GM21619 (cell line): ENCODE results near the gene RAPGEF1.
"Not testable (repeated sequence)": the region's sequence is repeated elsewhere in the genome, so short reads cannot be mapped to it uniquely, and the experiment has no call there.

Experiments
- ATAC-seq: cut with Tn5 transposase; IDR thresholded peaks from one replicate; pipeline ENCODE4 v1.9.1; 2021; ENCODE audit not compliant: unreplicated experiment

RAPGEF1 gene

DNA sequence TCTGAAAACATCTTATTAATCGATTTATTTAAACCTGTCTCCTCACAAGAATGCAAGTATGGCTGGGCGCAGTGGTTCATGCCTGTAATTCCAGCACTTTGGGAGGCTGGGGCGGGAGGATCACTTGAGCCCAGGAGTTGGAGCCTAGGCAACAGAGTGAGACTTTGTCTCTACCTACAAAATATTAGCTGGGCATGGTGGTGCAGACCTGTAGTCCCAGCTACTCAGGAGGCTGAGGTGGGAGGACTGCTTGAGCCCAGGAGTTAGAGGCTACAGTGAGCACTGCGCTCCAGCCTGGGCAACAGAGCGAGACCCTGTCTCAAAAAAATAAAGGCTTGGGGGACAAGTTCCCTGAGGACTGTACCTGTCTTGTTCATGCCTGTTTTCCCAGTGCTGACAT is 85.5 kb downstream of the RAPGEF1 start:
- ATAC-seq = not testable (repeated sequence)

DNA sequence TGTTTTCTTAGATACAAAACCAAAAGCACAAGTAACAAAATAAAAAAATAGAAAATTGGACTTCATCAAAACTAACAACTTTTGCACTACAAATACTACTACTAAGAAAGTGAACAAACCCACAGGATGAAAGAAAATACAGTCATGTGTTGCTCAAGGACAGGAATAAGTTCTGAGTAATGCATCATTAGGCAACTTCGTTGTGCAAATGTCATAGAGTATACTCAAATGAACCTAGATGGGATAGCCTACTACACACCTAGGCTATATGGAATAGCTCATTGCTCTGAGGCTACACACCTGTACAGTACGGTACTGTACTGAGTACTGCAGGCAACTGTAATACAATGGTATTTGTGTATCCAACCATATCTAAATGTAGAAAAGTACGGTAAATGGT is 88.3 kb downstream of the RAPGEF1 start:
- ATAC-seq = no peak

GRCh38 chr9:131651160-131651559 is 88.7 kb downstream of the RAPGEF1 start:
- ATAC-seq = no peak

DNA sequence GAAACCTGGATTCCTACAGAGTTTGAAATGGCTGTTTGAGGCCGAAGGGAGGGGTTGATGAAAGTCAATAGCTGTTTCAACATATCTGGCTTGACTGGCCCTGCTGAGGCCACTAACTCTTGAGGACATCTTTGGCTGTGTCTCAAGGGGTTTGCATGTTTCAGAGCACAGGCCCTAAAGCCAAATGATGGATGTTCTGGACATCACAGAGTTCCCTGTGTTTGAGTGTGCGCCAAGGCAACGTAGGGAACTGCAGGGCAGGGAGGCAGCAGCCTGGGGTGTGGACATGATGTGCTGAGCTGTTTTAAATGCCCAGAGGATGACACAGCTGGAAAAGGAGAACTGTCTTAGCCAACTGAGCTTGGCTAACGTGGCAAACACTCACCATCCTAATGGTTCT is 89.6 kb downstream of the RAPGEF1 start:
- ATAC-seq = no peak

DNA sequence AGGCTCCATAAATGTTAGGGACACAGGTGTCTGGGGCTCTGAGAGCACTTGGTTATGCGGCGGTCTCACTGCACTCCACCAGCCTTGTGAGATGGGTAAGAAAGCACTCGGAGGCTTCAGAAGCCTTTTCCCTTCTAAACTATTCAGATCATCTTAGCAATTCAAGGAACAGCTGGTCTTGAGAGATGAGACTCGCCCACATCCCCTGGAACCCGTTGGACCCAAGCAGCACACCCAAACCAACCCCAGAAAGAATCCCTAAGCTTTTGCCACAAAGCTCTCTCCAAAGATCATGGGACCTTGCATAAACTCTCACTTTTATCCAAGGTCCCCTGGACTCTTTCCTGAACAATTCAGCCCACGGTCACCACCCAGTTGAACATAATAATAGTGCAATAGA is 90.2 kb downstream of the RAPGEF1 start:
- ATAC-seq = no peak

DNA sequence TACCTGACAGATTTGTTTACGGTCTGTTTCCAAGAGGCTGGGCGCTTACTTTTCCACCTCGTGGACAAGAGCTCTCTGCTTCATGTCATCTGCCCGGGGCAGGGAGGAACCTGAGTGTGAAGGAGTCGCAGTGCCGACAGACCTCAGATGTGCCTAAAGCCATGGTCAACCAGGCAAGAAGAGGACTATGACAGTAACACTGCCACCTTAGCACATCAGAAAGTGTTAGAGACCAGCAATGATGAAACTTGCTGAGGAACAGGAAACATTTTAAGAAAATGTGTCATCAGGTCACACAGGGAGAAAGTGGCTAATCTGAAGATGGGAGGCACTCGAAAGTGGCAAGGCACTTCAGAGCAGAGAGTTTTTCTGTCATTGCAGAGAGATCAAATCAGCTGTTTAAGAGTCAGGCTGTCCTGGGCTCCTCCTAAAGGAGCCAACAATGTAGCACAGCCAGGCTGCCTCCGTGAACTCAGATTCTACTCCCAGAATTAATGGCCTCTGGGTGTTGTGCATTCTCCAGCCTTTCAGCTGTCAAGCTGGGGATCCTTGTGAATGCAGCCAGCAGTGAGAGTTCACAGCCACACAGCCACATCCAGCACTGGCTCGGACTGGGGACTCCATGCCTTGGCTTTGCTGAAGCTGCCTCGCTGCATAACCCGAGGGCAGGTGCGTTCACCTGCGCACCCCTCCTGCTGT is 94.6 kb downstream of the RAPGEF1 start:
- no peak for ATAC-seq

DNA sequence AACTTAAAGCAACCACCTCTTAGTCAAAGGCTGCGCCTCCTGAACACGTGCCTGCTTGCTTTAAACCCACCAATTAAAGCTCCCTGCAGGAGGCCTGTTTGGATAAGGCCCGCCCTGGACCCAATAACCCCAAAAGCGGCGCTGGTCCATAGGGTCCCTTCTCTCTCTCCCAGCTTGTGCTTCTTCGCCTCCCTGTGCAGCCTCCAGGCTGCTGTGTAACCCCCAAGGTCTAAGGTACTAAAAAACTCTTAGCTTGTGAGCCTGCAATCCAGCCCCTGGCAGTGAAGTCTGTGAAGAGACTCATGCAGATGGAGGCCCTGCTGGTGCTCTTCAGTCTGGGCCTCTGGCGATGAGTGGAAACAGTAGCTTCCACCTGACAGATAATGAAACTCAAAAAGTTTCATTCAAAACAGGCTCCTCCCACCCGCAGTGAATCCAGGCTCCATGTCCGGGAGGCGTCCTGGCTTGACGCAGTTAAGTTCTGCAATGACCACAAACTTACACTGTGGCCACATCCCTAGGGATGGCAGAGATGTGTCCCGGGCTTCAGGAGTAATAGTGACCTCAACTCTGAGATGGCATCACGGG is 97.3 kb downstream of the RAPGEF1 start:
- peak; percentile 56 for ATAC-seq

DNA sequence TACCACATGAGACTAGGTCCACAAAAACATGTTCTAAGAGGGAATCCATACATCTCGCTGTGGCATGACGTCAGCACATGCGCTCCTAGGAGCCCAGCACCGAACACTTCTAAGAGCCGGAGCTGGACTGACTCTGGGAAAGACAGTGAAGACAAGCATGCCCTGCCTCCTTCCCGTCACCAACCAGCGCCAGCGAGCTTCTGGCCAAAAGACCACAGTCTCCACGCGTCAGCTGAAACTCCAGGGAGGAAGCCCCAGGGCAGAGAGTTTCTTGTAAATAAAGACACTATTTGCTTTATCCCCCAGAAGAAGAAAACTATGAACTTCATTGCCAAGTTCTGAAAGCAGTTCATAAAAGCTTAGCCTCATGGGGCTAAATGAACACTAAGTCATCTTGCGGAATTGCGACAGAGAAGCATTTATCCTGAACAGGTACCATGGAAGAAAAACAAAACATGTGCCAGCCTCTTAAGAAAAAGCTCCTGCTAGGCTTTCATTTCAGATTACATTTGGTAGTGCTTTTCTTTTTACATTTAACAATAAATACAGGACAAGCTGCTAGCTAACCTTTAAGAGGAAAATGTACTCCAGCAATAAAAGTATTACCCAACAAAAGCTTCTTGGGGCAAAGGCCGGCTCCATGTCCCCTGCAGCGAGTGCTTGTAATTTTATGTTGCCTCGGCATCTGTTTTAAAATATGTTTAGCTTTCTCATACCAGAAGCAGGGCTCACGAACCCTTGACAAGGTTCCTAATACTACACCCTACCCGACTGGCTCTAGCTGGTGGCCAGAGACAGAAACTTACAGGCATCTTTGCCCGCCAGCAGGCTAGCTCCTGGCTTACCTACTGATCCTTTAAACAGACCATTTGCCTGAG is 98.0 kb downstream of the RAPGEF1 start:
- ATAC-seq = no peak

- no peak for ATAC-seq
Measured at GRCh38 chr9:131640438-131641137, 99.3 kb downstream of the RAPGEF1 start.

DNA sequence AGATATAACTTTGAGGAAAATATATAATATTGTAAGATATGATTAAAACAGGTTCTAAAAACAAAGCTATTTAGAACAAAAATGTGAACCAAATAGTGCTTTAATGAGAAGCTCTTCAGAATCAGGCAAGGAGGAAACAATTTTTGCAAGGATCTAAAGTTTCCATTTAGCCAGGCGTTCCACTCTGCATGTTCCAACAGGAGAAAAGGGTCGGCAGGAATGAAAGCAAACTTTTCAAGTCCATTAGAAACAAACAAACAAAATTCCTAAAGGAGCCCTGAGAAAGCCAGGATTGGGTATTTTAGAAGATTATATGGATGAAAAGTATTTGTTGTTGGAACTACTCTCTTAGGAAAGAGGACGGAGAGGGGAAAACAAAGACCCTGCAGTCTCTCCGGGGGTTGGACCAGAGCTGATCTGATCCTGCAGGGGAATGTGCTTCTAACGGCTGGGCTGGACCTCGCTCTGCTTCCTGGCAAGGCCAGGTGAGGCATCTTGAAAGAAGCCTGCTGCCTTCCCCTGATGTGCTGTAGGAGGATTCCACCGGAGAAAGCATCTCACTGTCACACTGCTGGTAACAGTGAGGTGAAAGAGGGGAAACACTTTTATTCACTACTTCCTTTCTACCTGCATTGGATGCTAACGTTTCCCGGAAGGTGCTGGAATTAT is 100.0 kb downstream of the RAPGEF1 start:
- ATAC-seq = no peak

DNA sequence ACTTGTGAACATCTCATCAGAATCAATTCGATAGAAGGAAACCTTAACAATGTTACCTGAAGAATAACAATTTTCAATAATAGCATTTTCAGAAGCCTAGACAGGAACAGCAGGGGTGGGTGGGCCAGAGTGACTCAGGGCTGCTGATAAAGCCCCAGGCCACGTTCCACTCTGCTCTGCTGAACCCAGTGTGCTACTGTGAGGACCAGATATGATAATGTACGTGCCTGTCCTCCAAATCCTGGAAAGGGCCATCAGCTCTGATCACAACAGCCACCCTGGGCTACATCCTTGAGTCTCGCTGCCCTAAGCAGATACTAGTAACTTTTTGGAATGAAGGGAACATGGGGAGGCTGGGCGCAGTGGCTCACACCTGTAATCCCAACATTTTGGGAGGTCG is 103.3 kb downstream of the RAPGEF1 start:
- no peak for ATAC-seq

GRCh38 chr9:131635892-131636291 is 104.0 kb downstream of the RAPGEF1 start:
- ATAC-seq = no peak

DNA sequence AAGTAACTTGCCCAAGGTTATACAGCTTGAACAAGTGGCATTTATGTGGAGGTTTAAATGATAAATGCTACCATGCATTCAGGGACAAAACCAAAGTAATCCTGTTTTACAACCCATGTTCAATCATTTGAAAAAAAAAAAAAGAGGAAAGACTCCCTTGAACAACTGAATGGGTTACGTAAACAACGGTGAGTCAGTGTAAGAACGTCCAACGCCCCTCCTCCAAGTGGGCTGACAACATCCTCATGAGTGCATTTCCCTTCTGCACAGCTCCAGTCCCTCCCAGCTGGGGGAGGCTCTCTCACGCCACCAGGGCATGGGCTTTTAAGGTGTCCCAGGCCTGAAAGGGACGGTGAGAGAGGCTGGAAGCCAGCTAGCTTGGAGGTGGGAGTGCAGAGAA is 104.6 kb downstream of the RAPGEF1 start:
- peak; percentile 51 for ATAC-seq

GRCh38 chr9:131633491-131634031 is 106.3 kb downstream of the RAPGEF1 start:
- no peak for ATAC-seq

DNA sequence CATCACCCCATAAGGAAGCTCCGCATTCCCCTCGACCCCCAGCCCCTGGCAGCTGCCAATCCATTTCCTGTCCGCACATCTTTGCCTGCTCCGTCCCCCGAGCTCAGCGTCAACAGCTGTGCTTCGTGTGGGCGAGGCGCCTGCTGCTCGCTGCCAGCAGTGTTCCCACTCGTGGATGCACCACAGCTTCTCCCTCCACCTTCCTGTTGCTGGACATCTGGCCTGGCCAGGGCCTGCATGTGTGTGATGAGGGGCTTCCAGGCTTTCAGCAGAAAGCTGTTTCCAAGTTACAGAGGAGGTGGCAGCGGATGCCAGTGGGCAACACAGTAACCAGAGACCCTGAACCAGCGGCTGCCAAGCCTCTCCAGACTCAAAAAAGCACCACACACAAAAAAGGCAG is 108.6 kb downstream of the RAPGEF1 start:
- ATAC-seq = no peak

DNA sequence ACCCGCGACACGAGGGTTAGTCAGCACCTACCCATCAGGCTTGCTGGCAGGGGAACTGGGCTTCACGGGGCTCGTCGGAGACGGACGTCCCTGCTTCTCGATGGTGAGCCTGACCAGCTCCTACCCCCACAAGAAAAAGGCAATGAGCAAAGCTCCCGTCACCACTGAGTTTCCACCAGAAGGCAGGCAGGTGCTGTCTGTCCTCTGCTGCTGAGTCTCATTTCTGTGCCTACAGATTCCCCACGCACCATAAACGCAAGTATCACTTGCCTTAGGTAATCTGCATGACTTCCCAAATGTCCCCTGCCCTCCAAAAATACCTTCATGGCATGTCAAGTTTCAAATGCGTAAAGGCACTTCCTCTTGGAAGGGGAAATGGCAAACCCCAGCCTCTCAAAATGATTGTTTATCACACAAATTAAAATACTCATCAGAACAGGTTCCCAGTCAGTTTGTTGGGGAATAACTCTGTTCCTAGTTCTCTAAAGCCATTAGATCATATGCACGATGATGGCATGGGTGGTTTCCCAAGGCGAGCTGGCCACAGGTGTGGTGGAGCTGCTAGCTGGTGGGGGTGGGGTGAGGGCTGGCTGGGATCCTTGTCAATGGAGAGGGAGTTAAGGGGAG is 109.6 kb downstream of the RAPGEF1 start:
- ATAC-seq = peak; percentile 39

GRCh38 chr9:131629825-131630204 is 110.1 kb downstream of the RAPGEF1 start:
- no peak for ATAC-seq

DNA sequence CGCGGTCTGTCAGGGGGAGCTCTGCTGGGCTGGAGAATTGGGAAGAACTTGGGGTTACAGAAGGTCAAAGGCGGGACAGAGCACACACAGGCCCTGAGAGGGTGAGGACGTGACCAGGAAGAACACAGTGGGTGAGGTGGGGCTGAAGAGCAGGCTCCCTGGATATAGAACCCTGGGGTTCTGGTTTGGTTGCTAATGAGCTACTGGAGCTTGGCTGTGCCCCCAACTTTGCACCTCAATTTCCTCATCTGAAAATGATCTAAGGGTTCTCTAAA is 110.7 kb downstream of the RAPGEF1 start:
- ATAC-seq = no peak

GRCh38 chr9:131628459-131629225 is 111.2 kb downstream of the RAPGEF1 start:
- no peak for ATAC-seq
